Measurements from ENCODE around the gene ADCY3.

The ADCY3 gene

GRCh38 chr2:24922556-24922955 lies 2.5 kb upstream of the ADCY3 start:
- TF ChIP-seq CSDC2 (CRISPR knock-in tag; IDR thresholded peaks at IDR 0.05) (no peak), OSR1 (CRISPR knock-in tag; IDR thresholded peaks at IDR 0.05) (no peak), ZNF565 (CRISPR knock-in tag; conservative IDR thresholded peaks at IDR 0.05; ENCODE audit: low read depth) (no peak), ZC3H10 (CRISPR knock-in tag; IDR thresholded peaks at IDR 0.05) (no peak), ZFP3 (CRISPR knock-in tag; IDR thresholded peaks at IDR 0.05) (no peak), PATZ1 (CRISPR knock-in tag; IDR thresholded peaks at IDR 0.05; ENCODE audit: borderline replicate concordance) (no peak), ZNF8 (CRISPR knock-in tag; IDR thresholded peaks at IDR 0.05) (no peak)
- ATAC-seq, result no peak

- ATAC-seq, result peak; percentile 56
- no peak for TF ChIP-seq ZNF70 (CRISPR knock-in tag; IDR thresholded peaks at IDR 0.05)
- no peak for TF ChIP-seq ARNTL (CRISPR knock-in tag; IDR thresholded peaks at IDR 0.05; ENCODE audit: borderline replicate concordance, low read depth)
- no peak for TF ChIP-seq POU6F1 (CRISPR knock-in tag; IDR thresholded peaks at IDR 0.05; ENCODE audit: borderline replicate concordance, low read depth)
Measured at GRCh38 chr2:24920809-24921441, 888 bp upstream of the ADCY3 start.

- ATAC-seq, result peak; percentile 28
- TF ChIP-seq ESRRG (CRISPR knock-in tag; IDR thresholded peaks at IDR 0.05) (no peak), TSHZ2 (CRISPR knock-in tag; IDR thresholded peaks at IDR 0.05) (peak; percentile 42; the same call in 1 of the 2 replicates)
Measured at GRCh38 chr2:24919506-24920097, 435 bp downstream of the ADCY3 start.

GRCh38 chr2:24919037-24919505 lies 966 bp downstream of the ADCY3 start:
- ATAC-seq, result peak; percentile 7
- no peak for TF ChIP-seq ZNF70 (CRISPR knock-in tag; IDR thresholded peaks at IDR 0.05)

GRCh38 chr2:24918326-24919036 lies 1.6 kb downstream of the ADCY3 start:
- ATAC-seq, result no peak
- no peak for TF ChIP-seq TCF4 (CRISPR knock-in tag; IDR thresholded peaks at IDR 0.05; ENCODE audit: borderline replicate concordance)

GRCh38 chr2:24917731-24918325 lies 2.2 kb downstream of the ADCY3 start:
- no peak for ATAC-seq
- TF ChIP-seq ISL1 (CRISPR knock-in tag; IDR thresholded peaks at IDR 0.05) (no peak), PATZ1 (CRISPR knock-in tag; IDR thresholded peaks at IDR 0.05; ENCODE audit: borderline replicate concordance) (no peak), OSR1 (CRISPR knock-in tag; IDR thresholded peaks at IDR 0.05) (no peak), ESRRG (CRISPR knock-in tag; IDR thresholded peaks at IDR 0.05) (no peak), TOX (CRISPR knock-in tag; IDR thresholded peaks at IDR 0.05; ENCODE audit: borderline replicate concordance) (no peak), CREB5 (CRISPR knock-in tag; IDR thresholded peaks at IDR 0.05; ENCODE audit: low read depth) (no peak), ZNF8 (CRISPR knock-in tag; IDR thresholded peaks at IDR 0.05) (no peak), TCF4 (CRISPR knock-in tag; IDR thresholded peaks at IDR 0.05; ENCODE audit: borderline replicate concordance) (no peak), RARB (CRISPR knock-in tag; IDR thresholded peaks at IDR 0.05) (no peak), TSHZ2 (CRISPR knock-in tag; IDR thresholded peaks at IDR 0.05) (no peak)

All from SK-N-SH treated with all-trans-retinoic acid at 6 μM for 48 hours (cell line).